ENCODE results near the gene MAIP1. TPM values are rescaled to one million over a fixed set of nuclear protein-coding genes. Genes with fewer than 3 reads are reported as not detected.

MAIP1 gene
- polyA plus RNA-seq, 1 experiment: 19.5 TPM

DNA sequence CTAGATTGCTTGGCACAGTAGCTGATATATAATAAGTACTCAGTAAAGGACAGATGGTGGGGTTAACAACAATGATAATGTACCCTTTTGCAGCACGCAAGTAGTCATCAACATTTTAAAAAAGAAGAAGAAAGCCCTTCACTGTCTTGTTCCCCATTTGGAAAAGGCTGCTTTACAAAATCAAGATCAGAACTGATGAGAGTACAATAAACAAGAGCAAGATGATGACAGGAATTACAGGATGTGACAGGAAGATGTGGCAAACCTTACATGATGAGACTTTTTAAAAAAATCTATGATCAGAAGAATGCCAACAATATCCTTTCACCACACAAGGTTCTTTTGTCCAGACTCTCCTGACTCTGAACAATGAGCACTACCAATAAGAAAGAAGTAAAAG is 9.2 kb upstream of the MAIP1 start:
- POLR2A ChIA-PET: no interaction called here
- H3K27ac ChIP-seq (ENCODE audit: low read depth, low read length): no peak overlapping the region
- DNase-seq (ENCODE audit: low read depth, low spot score): no peak
- H3K27me3 ChIP-seq (ENCODE audit: control insufficient read depth, insufficient read depth, low read length): no peaks in the 10 kb centered on the region
- no peak overlapping the region for H3K4me3 ChIP-seq (ENCODE audit: low read depth, low read length)
- TF ChIP-seq, protein P1, sequence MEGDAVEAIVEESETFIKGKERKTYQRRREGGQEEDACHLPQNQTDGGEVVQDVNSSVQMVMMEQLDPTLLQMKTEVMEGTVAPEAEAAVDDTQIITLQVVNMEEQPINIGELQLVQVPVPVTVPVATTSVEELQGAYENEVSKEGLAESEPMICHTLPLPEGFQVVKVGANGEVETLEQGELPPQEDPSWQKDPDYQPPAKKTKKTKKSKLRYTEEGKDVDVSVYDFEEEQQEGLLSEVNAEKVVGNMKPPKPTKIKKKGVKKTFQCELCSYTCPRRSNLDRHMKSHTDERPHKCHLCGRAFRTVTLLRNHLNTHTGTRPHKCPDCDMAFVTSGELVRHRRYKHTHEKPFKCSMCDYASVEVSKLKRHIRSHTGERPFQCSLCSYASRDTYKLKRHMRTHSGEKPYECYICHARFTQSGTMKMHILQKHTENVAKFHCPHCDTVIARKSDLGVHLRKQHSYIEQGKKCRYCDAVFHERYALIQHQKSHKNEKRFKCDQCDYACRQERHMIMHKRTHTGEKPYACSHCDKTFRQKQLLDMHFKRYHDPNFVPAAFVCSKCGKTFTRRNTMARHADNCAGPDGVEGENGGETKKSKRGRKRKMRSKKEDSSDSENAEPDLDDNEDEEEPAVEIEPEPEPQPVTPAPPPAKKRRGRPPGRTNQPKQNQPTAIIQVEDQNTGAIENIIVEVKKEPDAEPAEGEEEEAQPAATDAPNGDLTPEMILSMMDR (IDR thresholded peaks at IDR 0.05; ENCODE audit: low read depth, low read length): no peak
- CTCF ChIA-PET: no interaction called here
- H3K9me3 ChIP-seq (ENCODE audit: control insufficient read depth, insufficient read depth, low read length): no peaks in the 10 kb centered on the region

DNA sequence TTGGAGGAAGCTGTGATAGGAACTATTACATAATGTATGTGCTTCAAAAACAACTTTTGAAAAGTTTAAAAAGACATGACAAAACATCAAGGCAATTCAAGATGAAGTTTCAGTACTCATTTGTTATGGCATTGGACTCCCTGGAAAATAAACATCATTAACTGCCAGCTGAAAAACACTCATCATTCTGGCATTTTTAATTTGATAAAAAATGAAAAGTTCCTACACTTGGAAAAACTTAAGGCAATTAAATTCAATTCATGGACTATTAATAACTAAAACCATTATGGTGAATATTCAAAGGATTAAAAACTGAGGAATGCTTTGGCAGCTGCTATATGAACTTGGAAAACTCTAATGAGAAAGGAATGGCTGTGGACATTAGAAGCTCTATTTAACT is 8.5 kb upstream of the MAIP1 start:
- no peaks in the 10 kb centered on the region for H3K9me3 ChIP-seq (ENCODE audit: control insufficient read depth, insufficient read depth, low read length)
- DNase-seq (ENCODE audit: low read depth, low spot score): no peak
- CTCF ChIA-PET: interaction anchor here (0.7 kb wide), 1 partner anchor 759 kb away, joined by 3 read pairs; no protein-coding TSS in a partner anchor

DNA sequence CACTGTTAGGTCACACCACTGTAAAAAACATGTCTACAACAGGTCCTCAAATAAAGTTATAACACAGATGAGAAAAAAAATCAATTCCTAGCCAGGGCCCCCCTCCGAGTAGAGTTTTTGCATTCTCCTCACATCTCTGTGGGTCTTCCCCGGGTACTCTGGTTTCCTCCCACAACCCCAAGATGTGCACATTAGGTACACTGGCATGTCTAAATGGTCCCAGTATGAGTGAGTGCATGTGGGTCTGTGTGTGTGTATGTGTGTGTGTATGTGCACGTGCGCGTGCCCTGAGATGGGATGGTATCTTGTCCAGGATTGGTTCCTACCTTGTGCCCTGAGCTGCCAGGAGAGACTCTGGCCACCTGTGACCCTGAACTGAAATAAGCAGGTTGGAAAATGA is 5.0 kb upstream of the MAIP1 start:
- no peak for DNase-seq (ENCODE audit: low read depth, low spot score)
- H3K9me3 ChIP-seq (ENCODE audit: control insufficient read depth, insufficient read depth, low read length): no peaks in the 10 kb centered on the region
- H3K27me3 ChIP-seq (ENCODE audit: control insufficient read depth, insufficient read depth, low read length): no peaks in the 10 kb centered on the region
- H3K4me3 ChIP-seq (ENCODE audit: low read depth, low read length): no peak overlapping the region
- POLR2A ChIA-PET: no interaction called here
- TF ChIP-seq, protein P1 (IDR thresholded peaks at IDR 0.05; ENCODE audit: low read depth, low read length): no peak
- CTCF ChIA-PET: interaction anchor here (0.8 kb wide), 1 partner anchor 11 kb away, joined by 6 read pairs; no protein-coding TSS in a partner anchor
- no peak overlapping the region for H3K27ac ChIP-seq (ENCODE audit: low read depth, low read length)

More for the DNA sequence above, 8.5 kb upstream of the MAIP1 start:
- TF ChIP-seq, protein P1 (IDR thresholded peaks at IDR 0.05; ENCODE audit: low read depth, low read length): no peak
- Histone ChIP-seq H3K27me3 (ENCODE audit: control insufficient read depth, insufficient read depth, low read length) (no peaks in the 10 kb centered on the region), H3K27ac (ENCODE audit: low read depth, low read length) (no peak overlapping the region), H3K4me3 (ENCODE audit: low read depth, low read length) (no peak overlapping the region)
- POLR2A ChIA-PET: no interaction called here

DNA sequence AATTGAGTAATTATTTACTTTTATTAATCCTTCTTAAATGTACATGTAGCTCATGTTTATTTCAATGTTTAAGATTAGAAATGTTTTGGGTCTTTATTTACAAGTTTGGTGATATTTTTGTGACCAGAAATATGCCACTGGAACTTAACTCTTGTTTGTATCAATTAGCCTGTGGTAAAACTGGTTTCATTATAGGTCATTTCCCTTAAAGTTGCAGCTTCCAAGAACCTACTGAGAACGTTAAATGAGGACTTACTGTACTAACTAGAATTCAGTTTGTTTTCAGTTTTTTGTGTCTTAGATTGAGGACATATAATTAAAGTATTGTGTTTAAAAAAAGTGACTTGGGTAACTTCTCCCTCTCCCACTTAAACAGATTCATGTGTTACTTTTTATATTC is 4.4 kb upstream of the MAIP1 start:
- TF ChIP-seq, protein P1 (IDR thresholded peaks at IDR 0.05; ENCODE audit: low read depth, low read length): no peak
- H3K9me3 ChIP-seq (ENCODE audit: control insufficient read depth, insufficient read depth, low read length): no peaks in the 10 kb centered on the region; the same call in 1 of the 2 replicates
- ChIA-PET CTCF (interaction anchor here (0.8 kb wide), 1 partner anchor 11 kb away, joined by 6 read pairs; no protein-coding TSS in a partner anchor), POLR2A (no interaction called here)
- no peaks in the 10 kb centered on the region for H3K27me3 ChIP-seq (ENCODE audit: control insufficient read depth, insufficient read depth, low read length)
- H3K4me3 ChIP-seq (ENCODE audit: low read depth, low read length): no peak overlapping the region
- no peak overlapping the region for H3K27ac ChIP-seq (ENCODE audit: low read depth, low read length)
- no peak for DNase-seq (ENCODE audit: low read depth, low spot score)

DNA sequence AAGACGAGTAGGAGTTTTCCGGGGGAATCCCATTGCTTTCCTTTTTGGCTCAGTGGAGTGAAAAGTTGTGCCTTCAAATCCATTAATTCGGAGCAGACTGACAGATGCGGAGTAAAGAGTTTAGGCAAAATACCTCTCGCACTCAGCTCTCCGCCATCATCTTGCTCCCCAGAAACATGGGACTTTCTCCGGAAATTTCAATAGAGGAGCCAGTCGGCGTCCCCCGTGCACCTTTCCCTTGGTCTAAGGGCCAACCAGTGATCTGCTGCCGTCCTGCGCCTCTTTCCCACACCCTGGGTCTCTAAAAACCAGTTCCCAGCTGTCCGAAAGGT is 409 bp upstream of the MAIP1 start:
- CTCF ChIA-PET: interaction anchor here (0.6 kb wide), 1 partner anchor 782 kb away, joined by 3 read pairs; no protein-coding TSS in a partner anchor
- Histone ChIP-seq H3K27me3 (ENCODE audit: control insufficient read depth, insufficient read depth, low read length) (no peaks in the 10 kb centered on the region), H3K27ac (ENCODE audit: low read depth, low read length) (peak overlapping the region; percentile 95), H3K4me3 (ENCODE audit: low read depth, low read length) (peak overlapping the region; percentile 90), H3K9me3 (ENCODE audit: control insufficient read depth, insufficient read depth, low read length) (no peaks in the 10 kb centered on the region; the same call in 1 of the 2 replicates)
- TF ChIP-seq, protein P1 (IDR thresholded peaks at IDR 0.05; ENCODE audit: low read depth, low read length): no peak
- no peak for DNase-seq (ENCODE audit: low read depth, low spot score)
- POLR2A ChIA-PET: no interaction called here
